GM12865 (cell line): Measurements from ENCODE around the gene TMEM132A.

ENCODE experiments used
- DNase-seq: peaks from one replicate; pipeline ENCODE4 v3.0.0; 2010; ENCODE audit warnings: low read depth
- H3K4me3 ChIP-seq: 2 replicates; pipeline ENCODE4 v1.5.1; 2011; ENCODE audit warnings: mild to moderate bottlenecking, low read depth, low read length, control low read depth
- TF ChIP-seq, protein P1 (sequence below): IDR thresholded peaks from 2 replicates; pipeline ENCODE4 v1.5.1; 2011; ENCODE audit warnings: low read length, control low read depth, low read depth, inconsistent platforms; ENCODE audit not compliant: insufficient read depth; ENCODE audit errors: missing control alignments

The TMEM132A gene

DNA sequence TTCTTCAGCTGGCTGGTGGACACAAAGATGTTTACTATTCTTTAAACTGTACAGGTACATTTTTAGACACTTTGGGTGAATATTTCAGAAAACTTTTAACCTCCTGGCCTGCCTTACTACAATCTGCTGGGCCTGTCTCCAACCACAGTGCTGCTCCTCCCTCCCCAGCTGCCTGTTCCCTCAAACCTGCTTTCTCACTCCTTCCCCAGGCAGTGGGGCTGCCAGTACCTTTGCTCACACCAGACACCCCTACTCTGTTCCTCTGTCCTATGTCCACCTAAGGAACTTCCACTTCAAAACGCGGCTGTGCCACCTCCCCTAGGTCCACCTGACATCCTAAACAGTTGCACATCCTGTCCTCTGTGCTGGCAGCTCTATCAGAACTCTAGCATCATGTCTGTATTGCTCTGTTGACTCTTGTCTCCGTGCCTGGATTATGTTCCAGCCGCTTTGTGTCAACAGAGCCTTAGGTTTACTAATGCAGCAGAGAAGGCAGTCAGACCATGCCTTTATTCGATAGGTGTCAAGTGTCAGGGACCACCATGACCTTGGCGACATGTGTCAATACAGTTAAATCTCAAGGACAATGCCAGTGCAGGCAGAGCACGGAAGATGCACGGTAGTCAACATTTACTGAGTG lies 43.5 kb upstream of the TMEM132A start:
- H3K4me3 ChIP-seq = no peak overlapping the region
- DNase-seq = no peak
- TF ChIP-seq, protein P1, sequence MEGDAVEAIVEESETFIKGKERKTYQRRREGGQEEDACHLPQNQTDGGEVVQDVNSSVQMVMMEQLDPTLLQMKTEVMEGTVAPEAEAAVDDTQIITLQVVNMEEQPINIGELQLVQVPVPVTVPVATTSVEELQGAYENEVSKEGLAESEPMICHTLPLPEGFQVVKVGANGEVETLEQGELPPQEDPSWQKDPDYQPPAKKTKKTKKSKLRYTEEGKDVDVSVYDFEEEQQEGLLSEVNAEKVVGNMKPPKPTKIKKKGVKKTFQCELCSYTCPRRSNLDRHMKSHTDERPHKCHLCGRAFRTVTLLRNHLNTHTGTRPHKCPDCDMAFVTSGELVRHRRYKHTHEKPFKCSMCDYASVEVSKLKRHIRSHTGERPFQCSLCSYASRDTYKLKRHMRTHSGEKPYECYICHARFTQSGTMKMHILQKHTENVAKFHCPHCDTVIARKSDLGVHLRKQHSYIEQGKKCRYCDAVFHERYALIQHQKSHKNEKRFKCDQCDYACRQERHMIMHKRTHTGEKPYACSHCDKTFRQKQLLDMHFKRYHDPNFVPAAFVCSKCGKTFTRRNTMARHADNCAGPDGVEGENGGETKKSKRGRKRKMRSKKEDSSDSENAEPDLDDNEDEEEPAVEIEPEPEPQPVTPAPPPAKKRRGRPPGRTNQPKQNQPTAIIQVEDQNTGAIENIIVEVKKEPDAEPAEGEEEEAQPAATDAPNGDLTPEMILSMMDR = no peak

- peak; percentile 54 for DNase-seq
- no peak overlapping the region for H3K4me3 ChIP-seq
- TF ChIP-seq, protein P1 = peak; percentile 52
Measured at GRCh38 chr11:60887556-60887955, 36.7 kb upstream of the TMEM132A start.

- no peak for DNase-seq
- TF ChIP-seq, protein P1 = no peak
- H3K4me3 ChIP-seq = no peak overlapping the region
Measured at GRCh38 chr11:60889869-60890311, 34.4 kb upstream of the TMEM132A start.

GRCh38 chr11:60890696-60891095 lies 33.6 kb upstream of the TMEM132A start:
- DNase-seq = no peak
- no peak overlapping the region for H3K4me3 ChIP-seq
- TF ChIP-seq, protein P1 = no peak

- no peak for DNase-seq
- H3K4me3 ChIP-seq = no peak overlapping the region
- TF ChIP-seq, protein P1 = no peak
Measured at GRCh38 chr11:60891103-60891741, 33.0 kb upstream of the TMEM132A start.

GRCh38 chr11:60895687-60896086 lies 28.6 kb upstream of the TMEM132A start:
- TF ChIP-seq, protein P1 = no peak
- H3K4me3 ChIP-seq = no peak overlapping the region
- DNase-seq = no peak

- DNase-seq = no peak
- no peak overlapping the region for H3K4me3 ChIP-seq
- TF ChIP-seq, protein P1 = no peak
Measured at GRCh38 chr11:60897496-60897895, 26.8 kb upstream of the TMEM132A start.
